GM19397 (cell line): Measurements from ENCODE around the gene SLC12A2.

Experiments
- ATAC-seq: cut with Tn5 transposase; IDR thresholded peaks from one replicate; pipeline ENCODE4 v1.9.1; 2021; ENCODE audit warnings: mild to moderate bottlenecking, moderate library complexity; ENCODE audit not compliant: unreplicated experiment

Gene SLC12A2

GRCh38 chr5:128158342-128158741 is 74.8 kb downstream of the SLC12A2 start:
- ATAC-seq = no peak

DNA sequence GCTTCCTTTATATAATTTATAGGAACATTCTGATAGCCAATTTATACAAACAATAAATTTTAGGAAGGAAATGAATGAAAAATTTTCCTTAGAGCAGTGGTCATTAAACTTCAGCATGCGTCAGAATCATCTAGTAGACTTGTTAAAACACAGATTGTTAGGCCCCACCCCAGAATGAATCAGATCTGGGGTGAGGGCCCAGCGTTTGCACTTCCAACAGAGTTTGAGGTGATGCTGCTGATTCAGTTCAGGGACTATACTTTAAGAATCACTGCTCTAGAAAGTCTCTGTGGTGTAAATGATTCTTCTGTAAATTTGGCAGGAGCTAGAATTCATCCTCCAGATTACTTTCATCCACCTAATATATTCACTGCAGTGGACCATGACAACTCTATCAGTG is 80.4 kb downstream of the SLC12A2 start:
- no peak for ATAC-seq

DNA sequence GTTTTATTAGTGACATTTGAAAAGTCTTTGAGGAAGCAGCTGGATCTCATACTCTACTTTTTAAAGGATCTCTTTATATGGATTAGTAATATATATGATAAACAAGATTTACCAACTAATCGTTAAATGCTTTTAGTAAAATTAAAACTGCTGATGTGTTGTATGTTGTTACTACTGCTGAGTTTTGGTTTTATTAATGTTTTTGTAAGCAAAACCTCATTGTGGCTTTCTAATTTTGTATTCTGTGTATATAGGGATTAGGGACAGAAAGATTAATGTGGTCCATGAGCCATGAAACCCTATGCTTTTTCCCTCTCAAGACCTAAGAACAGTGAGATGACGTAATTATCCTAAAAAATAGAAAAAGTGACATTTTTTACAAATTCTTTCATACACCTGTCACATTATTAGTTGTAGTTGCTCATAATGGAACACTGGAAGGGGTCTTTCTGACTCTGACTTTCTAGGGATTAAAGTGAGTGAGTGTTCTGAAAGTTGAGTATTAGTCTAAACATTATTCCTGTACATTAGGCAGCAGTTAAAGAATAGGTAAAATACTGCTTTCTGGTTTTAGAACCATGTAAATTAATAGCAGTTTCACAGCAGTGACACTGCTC is 85.9 kb downstream of the SLC12A2 start:
- no peak for ATAC-seq

DNA sequence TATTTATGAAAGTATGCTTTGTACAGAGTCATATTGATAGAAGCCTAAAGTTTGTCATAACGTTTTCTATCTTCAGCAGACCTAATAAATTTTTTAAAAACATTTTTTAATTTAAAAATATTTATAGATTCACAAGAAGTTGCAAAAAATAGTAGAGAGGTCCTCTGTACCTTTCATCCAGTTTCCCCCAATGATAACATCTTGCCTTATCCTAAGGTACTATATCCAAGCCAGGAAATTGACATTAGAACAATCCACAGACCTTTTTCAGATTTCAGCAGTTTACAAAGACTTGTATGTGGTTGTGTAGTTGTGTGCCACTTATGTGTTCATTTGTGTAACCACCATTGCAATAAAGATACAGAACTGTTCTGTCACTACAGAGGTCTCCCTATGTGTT is 88.5 kb downstream of the SLC12A2 start:
- ATAC-seq = no peak

- no peak for ATAC-seq
Observed at GRCh38 chr5:128174951-128175350, 91.4 kb downstream of the SLC12A2 start.

- ATAC-seq = peak; percentile 73
Observed at GRCh38 chr5:128192368-128192767, 108.8 kb downstream of the SLC12A2 start.

GRCh38 chr5:128193665-128194390 is 110.3 kb downstream of the SLC12A2 start:
- no peak for ATAC-seq

- no peak for ATAC-seq
Observed at GRCh38 chr5:128195316-128195715, 111.8 kb downstream of the SLC12A2 start.

GRCh38 chr5:128196080-128196479 is 112.5 kb downstream of the SLC12A2 start:
- ATAC-seq = no peak

GRCh38 chr5:128196791-128197190 is 113.2 kb downstream of the SLC12A2 start:
- ATAC-seq = no peak

DNA sequence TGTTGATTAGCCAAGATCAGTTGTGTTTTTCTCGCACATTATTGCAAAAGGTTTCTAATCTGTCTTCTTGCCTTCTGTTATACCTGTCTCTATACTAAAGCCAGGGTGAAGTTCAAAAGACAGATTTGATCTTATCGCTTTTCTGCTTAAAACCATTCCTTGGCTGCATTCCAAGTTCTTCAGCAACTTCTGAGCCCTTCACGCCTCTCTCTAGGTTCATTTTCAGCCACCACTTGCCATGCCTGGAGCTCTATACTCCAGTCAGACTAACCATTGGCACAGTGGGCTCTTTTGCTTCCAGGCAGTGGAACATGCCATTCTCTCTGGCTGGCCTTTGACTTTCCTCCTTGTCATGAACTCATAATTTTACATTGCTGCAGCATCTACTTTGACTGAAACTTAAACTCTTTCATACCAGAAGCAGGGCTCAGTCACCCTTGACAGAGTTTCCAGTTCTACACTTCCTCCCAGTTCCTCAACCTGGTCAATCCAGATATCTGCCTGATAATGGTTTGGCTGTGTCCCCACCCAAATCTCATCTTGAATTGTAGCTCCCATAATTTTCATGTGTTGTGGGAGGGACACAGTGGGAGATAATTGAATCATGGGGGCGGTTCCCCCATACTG is 114.4 kb downstream of the SLC12A2 start:
- ATAC-seq = no peak

GRCh38 chr5:128199104-128199503 is 115.5 kb downstream of the SLC12A2 start:
- ATAC-seq = no peak

DNA sequence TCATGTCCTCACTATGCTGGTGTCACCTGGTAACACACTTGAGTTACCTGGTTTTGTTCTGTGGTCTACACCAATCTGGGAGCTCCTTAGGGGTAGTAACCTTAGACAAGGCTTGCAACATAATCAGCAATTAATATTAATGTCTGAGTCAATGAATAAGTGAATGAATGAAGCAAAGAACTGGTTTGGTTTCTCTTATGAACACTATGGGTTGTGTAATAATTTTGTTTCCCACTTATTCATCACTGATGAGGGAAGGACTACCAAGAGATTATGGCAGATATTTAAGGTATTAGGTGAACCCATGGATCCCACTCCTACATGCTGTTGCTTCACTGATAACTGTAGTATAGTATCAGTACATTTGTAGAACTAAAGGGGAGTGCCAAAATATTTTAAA is 116.0 kb downstream of the SLC12A2 start:
- ATAC-seq = no peak

DNA sequence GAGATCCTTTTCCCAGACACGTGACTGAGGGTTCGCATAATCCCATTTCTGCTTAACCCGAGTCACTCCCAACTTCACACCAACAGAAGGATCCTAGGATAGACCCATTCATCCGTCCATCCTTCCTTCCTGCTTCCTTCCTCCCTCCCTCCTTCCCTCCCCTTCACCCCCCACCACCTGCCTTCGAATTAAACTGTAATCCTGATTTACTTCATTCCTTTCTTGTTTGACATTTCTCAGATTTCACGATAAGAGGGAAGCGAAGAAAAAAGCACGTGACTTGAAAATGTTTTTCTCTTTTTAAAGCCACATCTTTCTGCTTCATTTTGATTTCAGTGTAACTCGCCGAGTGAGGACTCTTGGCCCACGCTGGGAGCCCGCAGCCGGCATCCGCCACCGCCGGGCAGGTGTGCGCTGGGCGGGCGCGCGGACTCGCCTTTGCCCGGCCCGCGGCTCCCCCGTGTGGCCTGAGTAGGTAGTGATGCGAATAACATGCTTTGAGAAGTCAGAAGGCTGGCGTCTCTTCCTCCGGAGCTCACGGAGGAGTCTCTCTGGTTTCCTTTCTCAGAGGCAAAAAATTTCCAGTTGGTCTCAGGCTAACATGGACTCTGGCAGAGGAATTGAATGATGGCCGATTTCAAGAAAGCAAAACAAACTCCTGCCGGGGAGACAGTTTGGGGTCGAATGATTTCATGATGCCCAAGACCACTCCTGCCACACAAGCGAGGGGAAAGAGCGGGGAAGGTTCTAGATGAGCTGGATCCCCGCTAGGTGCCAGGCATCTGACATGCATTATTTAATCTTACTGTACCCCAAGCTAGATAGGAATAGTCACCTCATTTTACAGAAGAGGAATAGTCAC is 117.7 kb downstream of the SLC12A2 start:
- peak; percentile 93 for ATAC-seq

GRCh38 chr5:128202320-128202719 is 118.8 kb downstream of the SLC12A2 start:
- ATAC-seq = no peak

- no peak for ATAC-seq
Observed at GRCh38 chr5:128208436-128208835, 124.9 kb downstream of the SLC12A2 start.

GRCh38 chr5:128212191-128212806 is 128.7 kb downstream of the SLC12A2 start:
- no peak for ATAC-seq

GRCh38 chr5:128213340-128213739 is 129.8 kb downstream of the SLC12A2 start:
- ATAC-seq = no peak

- ATAC-seq = no peak
Observed at GRCh38 chr5:128213833-128214232, 130.3 kb downstream of the SLC12A2 start.

DNA sequence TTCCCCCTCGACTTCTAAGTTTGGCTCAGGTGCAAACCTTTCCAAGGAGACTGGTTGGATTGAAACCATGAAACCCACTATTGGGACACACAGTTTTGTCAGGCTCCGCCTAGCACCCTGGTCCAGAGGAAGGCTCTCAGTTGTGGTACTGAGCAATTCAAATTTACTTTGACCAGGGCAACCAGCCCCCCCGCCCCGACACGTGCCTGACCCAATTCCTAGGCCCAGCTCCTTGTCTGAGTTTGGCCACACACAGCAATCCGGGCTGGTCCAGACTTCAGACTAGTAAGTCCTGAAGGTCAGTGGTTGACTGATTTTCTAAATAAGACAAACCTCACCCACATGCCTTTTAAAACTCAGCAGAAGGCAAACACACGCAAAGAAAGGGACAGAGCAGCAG is 132.7 kb downstream of the SLC12A2 start:
- ATAC-seq = no peak
